Stromal cell of bone marrow (primary cell): Measurements from ENCODE around the gene CTDSP2.

Experiments used
- DNase-seq: peaks from one replicate; pipeline ENCODE4 v3.0.0-alpha.2; 2012; ENCODE audit warnings: low read depth

CTDSP2 gene

DNA sequence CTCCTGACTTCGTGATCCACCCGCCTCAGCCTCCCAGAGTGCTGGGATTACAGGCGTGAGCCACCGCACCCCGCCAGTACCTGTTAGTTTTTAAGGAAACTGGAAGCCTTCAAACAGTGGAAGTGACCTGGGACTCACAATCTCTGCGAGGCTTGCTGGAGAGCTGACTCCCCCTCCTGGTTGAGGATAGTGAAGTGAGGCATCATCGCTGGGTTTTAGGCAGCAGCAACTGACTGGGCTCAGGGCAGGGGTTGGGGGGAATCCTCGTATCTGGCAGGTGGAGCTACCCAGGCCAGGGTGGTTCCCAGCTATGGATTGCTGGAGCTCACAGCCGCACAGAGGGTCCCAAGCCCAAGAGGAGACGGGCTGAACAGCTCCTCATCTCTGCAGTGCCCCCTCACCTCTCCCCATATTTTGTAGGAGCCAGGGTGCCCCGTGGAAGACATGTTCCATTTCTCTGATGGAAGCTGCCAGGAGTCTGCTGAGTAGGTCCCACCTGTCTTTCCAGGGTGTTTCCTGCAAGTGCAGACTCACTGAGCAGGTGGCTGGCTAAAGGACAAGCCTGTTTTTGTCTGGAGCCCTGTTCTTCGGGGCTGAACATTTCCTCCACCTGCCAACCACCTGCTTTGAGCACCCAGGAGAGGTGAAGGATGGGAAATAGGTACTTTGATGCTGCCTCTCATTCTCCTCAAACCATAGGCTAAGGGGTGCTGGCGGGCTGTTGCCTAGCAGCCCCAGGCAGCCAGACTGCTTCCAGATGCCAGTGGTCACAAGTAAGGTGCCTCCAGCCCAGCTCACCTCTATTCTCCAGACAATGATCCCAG is 31.1 kb downstream of the CTDSP2 start:
- no peak for DNase-seq

DNA sequence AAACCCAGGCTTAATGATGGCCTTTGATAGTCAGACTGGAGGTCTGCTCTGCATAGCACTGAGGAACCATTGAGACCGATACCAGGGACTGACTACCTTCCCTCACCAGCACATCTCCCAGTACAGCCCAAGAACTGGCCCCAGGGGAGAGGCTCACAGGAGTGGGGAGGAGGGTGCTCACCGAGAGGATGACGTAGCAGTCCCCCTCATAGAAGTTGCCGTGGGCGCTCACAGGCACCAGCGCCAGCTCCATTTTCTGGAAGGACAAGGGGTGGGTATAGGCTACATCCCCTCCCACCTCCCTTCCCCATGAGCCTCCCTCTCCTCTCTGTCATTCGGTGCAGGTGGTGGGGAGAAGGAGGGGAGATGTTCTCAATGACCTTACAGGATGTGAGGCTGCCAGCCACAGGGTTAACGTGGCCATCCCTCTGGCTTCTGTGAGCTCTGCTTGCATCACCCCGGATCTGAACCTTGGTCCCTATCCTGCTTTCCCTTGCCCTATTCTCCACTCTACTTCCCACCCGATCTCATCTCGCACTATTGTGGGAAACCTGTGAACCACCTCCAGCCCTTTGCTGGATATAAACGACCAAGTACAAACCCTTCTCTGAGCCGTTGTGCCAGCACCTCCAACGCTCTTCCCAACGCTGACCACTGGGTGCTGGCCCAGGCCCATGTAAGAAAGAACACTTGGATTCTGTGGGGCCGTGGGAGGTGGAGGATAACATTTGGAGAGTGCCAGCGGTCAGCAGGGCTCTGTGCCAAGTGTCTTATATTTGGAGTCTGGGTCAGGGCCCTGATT is 32.4 kb downstream of the CTDSP2 start:
- DNase-seq: no peak

DNA sequence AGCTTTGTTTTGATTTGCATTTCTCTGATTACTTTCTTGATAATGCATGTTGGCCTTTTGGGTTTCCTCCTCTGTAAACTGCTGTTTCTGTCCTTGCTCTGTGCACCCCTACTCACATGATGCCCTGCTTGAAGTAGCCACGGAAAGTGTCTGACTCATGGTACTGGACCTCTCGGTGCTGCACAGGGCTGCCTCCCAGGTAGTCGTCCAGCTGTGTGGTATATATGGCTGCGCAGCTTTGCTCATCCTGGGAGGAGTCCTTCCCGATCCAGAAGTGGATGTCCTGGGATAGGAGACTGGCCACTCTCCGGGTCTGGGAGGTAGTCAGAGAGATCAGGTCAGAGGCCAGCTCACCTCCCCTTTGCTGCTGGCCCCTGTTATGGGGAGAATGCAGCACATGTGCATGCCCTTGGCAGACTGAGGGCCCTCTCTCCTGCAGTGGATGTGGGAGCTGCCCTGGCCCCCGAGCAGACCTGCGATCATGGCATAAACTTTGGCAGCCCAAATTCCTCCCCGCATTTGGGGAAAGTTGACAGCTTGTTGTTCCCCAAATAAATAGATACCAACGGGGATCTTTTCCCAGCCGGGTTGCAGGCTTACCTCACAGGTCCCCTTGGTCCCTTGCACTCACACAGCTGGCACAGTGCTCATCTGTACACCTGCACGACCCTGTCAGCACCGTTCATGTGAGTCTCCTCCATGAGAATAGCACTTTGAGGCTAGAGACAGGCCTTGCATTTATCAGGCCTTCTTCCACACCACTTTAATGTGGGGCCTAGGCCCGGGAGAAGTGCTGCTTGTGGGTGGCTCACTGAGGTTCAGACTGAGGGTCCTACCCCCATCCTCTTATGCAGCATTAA is 33.2 kb downstream of the CTDSP2 start:
- no peak for DNase-seq

DNA sequence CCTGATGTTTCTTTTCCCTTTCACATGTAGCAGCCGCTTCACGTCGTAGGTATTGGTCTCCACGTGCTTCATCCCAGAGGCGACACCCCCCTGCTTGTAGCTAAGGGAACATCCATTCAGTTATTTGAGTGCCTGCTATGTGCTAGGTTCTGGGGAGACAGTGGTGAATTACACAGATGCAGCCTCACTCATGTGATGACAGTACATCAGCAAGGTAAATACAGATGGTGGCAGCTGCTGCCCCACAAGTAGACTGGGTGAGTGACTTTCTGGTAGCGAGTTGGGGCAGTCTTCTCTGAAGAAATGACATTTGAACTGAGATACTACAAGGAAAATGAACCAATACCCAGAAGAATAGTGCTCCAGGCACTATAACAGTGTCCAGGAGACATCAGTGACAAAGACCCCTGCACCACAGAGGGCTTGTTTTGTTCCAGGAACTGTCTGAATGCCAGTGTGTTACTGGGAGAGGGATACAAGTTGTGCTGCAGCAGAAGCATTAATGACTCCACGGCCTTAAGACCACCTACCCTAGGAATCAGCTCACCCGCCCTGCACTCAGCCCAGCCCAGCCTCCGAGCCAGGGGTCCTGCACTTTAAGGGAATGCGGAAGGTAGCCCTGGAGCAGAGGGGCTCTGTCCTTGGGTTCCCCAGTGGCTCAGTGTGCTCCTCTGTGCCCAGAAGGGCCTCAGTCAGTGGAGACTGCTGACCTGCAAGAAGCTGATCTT is 35.3 kb downstream of the CTDSP2 start:
- no peak for DNase-seq

DNA sequence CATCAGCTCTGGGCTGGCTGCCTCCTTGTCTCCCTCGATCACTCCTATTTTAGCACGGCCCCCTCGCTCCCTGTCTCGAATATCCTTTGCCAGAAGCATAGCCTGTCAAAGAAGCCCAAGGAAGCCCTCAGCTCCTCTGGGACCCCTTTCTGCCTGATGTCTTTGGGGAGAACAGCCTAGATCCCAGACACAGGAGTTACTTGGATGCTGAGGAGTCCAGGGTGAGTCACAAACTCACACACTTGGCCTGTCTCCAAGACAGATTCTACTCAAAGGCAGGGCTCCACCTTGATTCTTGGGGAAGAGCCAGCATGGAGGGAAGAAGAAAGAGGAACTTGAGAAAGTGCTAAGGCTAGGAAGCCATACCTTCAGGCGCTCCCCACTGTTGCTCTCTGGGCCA is 36.1 kb downstream of the CTDSP2 start:
- no peak for DNase-seq

DNA sequence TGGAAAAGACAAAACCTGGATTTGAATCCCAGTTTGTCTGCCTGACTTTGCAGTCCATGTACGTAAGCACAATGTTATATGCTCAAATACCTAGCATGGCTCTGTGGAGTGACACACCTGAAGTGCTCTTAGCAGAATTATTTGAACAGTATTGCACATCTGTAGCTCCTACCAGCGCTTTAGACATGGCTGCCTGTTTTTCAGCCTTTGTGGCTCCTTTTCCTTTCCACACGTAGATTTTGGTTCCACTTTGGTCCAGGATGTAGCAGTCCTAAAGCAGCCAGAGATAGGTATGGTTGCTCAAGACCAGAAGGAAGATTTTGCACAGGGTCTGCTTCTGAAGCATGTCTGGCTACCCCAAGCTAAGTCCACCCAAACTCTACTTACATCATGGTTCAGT is 37.1 kb downstream of the CTDSP2 start:
- DNase-seq: no peak

DNA sequence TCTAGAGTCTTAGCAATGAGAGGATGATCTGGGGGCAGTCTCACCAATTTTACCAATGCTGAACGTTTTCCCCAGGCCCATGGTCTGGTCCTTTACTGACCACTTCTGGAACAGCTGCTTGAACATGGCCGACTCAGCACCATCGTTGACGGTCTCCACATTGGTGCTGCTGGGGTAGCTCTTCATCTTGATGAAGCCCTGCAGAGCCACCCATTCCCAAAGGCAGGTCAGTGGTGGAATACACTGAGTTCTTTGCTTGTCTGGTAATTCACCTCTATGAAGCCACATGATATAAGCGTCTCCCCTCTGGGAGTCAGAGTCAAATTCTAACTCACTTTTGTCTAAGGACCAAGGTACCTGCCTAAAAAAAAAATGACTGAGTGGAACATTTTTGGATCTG is 38.2 kb downstream of the CTDSP2 start:
- DNase-seq: no peak

DNA sequence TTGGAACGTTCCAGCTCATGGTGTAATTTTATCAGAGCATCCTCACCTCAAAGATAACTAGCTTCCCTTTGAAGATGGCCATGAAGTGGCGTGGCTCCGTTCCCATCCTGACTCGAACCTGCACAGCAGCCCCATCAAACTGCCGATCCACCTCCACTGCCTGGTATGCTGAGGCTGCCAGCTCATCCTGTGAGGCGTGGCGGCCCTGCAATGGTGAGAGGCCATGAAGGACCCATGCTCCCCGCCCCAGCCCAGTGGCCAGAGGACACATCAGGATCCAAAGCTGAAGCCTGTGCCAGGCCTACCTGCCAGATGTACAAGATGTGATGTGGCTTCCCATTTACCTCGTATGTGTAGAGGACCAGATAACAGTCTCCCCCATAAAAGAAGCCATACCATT is 39.2 kb downstream of the CTDSP2 start:
- no peak for DNase-seq

DNA sequence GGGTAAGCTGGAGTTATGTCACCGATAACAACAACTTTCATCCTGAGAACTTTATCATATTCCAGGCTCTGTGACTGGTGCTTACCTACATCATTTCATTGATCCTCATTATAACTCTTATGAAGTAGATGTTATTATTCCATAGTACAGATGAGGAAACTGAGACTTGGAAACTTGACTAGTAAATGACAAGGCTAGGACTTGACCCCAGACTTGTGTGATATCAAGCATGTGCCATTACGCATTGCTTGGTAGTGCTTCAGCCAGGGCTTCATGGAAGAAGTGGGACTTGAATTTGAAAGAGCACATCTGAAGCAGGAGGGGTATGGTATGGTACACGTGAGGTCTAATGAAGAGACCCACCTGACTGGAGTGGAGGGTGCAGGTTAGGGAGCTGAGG is 39.9 kb downstream of the CTDSP2 start:
- DNase-seq: no peak

DNA sequence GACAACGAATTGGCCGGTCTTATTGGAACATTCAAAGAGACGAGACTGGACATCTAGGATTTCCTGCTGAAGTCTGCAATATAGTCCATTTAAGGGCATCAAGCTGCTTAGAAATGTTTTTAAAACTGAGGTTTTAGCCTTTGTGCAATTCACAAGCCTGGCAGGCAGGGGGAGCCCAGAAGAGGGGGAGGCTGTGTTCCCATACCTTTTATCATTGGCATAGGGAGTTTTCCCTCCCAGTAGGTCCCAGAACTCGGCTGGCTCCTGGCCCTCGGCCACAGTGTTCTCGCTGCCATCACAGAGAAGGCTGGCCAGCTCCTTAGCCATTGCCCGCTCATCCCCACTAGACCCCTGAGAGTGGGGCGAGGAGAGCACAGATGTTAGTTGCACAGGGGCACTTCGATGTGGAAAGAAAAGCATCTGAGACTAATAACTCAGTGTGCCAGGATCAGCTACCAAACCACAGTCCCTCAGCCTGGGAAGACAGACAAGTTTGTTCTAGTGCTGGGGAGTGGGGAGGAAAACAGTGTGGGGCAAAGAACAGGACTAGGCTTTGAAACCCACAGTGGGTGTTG is 43.1 kb downstream of the CTDSP2 start:
- DNase-seq: no peak

DNA sequence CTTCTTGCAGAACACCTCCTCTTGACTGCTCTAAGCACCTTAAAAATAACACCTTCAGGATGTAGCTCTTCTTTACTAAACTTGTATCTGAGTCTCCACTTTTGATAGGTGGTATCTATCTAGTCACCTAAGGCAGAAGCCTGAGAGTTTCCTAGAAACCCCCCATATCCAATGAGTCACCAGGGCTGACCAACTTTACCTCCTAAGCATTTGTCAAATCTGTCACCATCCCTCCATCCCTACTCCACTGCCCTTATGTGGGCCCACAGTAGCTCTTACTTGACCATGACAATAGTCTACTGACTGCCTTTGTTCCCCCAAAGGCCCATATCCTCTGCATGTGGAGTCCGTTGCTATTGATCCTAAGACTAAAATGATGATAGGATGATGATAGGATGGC is 43.9 kb downstream of the CTDSP2 start:
- DNase-seq: no peak

DNA sequence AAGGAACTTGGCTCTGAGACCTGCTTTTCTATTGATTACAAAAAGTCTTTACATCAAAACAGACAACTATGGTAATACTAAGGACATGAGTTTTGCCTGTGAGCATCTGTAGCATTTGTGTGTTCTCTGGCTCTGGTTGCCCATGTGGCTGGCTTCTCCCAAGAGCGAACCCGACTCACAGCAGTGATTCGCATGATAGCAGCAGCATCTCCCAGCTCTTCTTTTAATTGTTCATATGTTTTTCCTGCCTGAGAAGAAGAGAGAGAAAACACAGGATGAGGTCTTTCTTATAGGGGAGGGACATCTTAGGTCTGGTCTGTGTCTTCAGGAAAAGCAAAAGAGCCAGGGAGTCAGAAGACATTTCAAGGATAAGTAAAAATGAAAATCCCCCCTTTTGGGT is 45.6 kb downstream of the CTDSP2 start:
- no peak for DNase-seq

DNA sequence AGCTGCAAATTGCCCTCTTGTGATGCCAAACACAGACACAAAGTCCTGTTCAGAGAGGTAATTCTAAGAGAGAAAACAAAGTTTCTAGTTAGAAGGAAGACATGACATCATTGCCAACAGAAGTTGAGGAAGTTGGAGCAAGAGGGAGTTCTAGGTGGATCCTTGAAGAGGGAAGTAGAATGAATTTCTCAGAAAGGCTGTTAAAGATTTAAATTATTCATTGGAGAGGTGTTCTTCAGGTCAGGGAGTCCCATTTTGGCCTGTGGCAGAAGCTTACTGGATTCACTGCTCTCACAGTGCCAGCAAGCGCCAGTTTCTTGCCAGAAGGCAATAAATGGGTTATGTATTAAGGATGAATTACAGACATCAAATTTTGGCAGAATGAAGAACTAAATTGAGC is 48.6 kb downstream of the CTDSP2 start:
- no peak for DNase-seq

DNA sequence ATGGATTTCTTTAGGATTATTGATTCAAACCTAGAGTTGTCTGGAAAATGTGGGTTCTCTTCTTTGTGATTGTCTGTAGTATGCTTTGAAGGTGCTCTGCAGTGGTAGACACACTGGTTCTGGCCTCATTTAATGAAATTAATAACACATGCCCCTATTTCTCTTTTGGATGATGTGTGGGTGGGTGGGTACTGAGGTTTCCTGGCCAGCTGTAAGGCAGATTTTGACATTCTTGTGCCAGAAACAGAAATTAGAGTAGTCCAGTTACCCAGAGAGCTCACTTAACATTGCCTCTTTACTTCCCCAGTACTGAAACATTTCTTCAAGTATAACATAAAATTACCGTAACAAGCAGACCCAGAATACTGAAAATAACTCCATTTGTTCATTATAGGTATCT is 49.5 kb downstream of the CTDSP2 start:
- no peak for DNase-seq

DNA sequence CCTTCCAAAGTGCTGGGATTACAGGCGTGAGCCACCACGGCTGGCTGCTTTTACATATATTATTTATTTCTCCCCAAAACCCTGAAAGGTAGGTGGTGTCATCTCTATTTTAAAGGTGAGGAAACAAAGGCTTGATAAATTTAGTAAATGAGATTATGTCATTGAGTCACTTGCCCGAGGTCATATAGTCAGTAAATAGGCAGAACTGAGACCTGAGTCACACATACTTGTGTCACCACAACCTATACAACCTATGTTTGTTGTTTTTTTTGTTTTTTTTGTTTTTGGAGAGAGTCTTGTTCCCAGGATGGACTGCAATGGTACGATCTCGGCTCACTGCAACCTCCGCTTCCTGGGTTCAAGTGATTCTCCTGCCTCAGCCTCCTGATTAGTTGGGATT is 51.2 kb downstream of the CTDSP2 start:
- no peak for DNase-seq

DNA sequence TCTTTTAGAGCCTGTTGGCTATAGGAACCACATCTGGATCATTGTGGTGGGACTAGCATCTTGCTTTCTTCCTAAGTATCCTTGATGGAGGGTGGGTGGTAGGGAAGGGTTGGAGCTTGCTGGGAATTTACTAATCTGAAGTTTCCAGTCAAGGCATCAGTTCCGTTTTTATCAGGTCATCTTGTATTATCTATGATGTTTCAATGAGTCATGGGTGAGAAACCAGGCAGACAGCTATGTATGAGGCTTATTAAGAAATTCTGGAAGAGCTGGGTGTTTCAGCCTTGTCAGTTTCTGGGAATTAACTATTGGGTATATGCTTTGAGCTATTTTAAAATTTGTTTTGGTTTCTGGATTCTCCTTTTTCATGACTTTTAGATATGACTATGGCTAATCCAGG is 52.6 kb downstream of the CTDSP2 start:
- peak; percentile 72 for DNase-seq

DNA sequence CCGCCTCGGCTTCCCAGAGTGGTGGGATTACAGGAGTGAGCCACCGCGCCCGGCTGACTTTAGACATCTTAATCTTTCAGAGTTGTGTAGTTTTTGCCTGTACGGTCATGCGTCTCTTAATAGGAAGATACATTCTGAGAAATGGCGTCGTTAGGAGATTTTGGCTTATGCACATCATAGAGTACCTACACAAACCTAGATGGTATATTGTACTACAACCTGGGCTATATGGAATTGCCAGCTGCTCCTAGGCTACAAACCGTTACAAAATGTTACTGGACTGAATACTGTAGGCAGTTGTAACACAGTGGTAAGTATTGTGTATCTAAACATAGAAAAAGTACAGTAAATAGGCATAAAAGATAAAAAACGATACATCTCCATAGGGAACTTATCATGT is 62.7 kb downstream of the CTDSP2 start:
- no peak for DNase-seq

DNA sequence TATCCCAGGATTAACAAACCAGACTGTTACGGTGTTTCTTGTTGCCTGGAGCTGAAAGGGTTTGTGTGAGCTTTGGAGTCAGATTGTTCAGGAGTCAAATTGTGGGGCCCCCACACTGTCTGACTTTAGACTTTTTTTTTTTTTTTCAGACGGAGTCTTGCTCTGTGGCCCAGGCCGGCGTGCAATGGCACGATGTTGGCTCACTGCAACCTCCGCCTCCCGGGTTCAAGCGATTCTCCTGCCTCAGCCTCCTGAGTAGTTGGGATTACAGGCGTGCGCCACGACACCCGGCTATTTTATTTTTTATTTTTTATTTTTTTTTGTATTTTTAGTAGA is 63.1 kb downstream of the CTDSP2 start:
- no peak for DNase-seq

DNA sequence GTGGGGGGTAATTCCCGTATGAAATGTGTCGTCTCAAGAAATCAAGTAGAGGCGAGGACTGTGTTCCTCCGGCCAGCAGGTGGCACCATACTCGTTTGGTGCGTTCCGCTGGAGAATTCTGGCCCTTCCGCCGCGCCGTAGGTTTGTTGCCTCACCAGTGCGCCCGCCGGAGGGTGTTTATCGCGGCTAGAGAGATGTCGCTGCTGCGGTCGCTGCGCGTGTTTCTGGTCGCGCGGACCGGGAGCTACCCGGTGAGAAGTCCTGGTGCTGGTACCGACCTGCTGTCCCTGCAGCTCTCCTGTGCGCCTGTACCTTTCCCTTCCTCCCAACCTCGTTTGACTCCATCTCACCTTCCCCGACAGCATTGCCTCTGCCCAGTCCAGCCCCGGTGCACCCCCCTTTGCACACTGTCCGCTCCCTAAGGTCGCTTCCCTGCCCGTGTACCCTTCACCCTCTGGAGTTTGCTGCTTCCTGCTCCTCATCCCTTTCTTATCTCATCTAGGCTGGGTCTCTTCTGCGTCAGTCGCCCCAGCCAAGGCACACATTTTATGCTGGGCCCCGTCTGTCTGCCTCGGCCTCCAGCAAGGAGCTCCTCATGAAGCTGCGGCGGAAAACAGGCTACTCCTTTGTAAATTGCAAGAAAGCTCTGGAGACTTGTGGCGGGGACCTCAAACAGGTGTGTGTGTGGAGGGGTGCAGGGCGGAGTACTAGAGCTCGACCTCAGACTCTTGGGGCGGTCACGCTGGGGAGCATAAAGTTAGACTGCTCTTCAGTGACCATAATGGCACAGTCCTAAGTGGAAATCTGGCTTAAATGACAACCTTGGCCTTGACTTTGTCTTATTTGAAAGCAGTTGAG is 63.7 kb downstream of the CTDSP2 start, which contains the start of gene TSFM:
Gene TSFM (plus strand): TSS at position 180 of the 858 bp plus-strand sequence. CDS start 15 bp downstream, at position 195.
- peak; percentile 91 for DNase-seq

DNA sequence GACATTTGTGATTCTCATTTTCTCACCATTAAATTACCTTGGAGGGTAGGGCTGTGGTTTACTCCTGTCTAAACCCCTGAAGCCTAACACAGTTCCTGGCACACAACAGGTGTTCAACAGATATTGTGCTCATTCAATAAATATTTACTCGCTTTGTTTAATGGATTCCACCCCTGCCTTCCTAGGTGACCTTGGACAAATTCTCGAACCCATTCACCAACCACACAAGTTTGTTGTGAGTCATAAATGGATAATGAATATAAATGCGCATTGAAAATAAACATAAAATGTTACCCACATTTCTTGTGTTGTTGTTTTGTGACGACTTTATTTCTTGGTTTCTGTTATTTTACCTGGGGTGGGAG is 64.3 kb downstream of the CTDSP2 start:
- DNase-seq: no peak

DNA sequence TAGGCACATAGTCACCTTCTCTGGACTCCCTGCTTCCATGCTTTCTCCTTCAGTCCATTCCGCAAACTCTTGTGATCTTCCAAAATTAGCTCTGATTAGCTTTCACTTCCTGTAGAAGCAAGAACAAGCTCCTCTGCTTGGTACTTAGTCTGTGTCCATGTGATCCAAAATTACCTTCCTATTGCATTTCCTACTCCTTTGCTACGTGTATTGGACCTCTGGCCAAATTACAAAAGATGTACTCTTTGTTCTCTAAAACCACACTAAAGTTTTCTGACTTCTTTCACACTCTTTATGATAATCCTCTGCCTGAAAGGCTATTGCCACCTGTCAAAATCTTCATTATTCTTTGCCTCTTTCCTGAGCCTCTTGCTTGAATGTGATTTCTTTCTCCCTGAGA is 64.7 kb downstream of the CTDSP2 start:
- DNase-seq: no peak
